Vagina (tissue), 2 donors: Measurements from ENCODE around the gene CELA3A.

ENCODE experiments used
- POLR2AphosphoS5 ChIP-seq, 2 donors: sonication (generic); formaldehyde crosslinking; IDR thresholded peaks; one replicate each; pipeline ENCODE4 v1.9.0; 2017; ENCODE audit warnings: antibody characterized with exemption in 2 of 2, mild to moderate bottlenecking in 2 of 2, low read depth in 1 of 2; ENCODE audit not compliant: insufficient read depth in 1 of 2
- TF ChIP-seq, protein P1 (sequence below), 3 experiments: fragments of 450-650 bp in 2 of 3; fragments of 200-600 bp in 1 of 3; sonication (generic) in 1 of 3; IDR thresholded peaks; one replicate each; pipeline ENCODE4 v1.5.1; 2017 to 2019; ENCODE audit warnings: antibody characterized with exemption in 3 of 3, mild to moderate bottlenecking in 2 of 3, moderate library complexity in 2 of 3

DNA sequence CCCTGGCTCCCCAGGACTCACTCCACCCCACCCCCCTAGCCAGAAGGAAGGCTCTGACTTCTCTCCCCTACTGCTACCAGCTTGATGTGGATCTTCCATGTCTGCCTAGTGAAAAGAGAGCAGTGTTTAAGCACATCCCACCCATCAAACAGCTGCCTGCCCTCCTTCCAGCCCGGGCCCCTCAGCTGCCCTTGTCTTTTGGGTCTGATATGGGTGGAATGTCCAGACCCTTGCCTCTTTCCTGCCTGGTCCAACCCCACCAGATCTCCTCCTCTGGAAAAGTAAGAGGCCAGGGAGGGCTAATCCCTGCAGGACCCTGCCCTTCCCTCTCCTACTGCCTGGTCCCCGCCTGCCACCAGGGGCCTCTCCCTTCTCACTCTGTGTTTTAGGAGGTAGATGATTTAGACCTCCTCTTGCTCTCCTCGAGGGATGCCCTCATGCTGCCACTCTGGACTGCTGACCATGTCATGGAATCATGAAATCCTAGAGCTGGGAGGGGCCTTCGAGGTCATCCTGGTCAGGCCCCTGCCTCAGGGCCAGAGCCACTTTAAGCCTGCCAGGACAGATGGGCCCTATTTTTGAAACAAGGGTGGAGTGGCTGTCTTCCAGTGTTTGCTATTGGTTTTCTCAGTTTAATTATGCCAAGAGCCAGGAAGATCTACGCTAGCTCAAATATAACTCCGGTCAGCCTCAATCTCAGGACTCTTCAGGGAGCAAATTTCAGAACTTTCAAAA is 48.5 kb upstream of the CELA3A start:
- TF ChIP-seq, protein P1, sequence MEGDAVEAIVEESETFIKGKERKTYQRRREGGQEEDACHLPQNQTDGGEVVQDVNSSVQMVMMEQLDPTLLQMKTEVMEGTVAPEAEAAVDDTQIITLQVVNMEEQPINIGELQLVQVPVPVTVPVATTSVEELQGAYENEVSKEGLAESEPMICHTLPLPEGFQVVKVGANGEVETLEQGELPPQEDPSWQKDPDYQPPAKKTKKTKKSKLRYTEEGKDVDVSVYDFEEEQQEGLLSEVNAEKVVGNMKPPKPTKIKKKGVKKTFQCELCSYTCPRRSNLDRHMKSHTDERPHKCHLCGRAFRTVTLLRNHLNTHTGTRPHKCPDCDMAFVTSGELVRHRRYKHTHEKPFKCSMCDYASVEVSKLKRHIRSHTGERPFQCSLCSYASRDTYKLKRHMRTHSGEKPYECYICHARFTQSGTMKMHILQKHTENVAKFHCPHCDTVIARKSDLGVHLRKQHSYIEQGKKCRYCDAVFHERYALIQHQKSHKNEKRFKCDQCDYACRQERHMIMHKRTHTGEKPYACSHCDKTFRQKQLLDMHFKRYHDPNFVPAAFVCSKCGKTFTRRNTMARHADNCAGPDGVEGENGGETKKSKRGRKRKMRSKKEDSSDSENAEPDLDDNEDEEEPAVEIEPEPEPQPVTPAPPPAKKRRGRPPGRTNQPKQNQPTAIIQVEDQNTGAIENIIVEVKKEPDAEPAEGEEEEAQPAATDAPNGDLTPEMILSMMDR (IDR thresholded peaks at IDR 0.05): no peak
- TF ChIP-seq POLR2AphosphoS5 (IDR thresholded peaks at IDR 0.05; ENCODE audit: insufficient read depth in 1 of 2, low read depth in 1 of 2): no peak
